HG03439 (cell line): ENCODE measurements around the gene SMIM38.
"Not testable (repeated sequence)": the region's sequence is repeated elsewhere in the genome, so short reads cannot be mapped to it uniquely, and the experiment has no call there.

Experiments
- ATAC-seq: cut with Tn5 transposase; IDR thresholded peaks from one replicate; pipeline ENCODE4 v1.9.1; 2021; ENCODE audit warnings: mild to moderate bottlenecking, moderate library complexity; ENCODE audit not compliant: unreplicated experiment

Gene SMIM38

DNA sequence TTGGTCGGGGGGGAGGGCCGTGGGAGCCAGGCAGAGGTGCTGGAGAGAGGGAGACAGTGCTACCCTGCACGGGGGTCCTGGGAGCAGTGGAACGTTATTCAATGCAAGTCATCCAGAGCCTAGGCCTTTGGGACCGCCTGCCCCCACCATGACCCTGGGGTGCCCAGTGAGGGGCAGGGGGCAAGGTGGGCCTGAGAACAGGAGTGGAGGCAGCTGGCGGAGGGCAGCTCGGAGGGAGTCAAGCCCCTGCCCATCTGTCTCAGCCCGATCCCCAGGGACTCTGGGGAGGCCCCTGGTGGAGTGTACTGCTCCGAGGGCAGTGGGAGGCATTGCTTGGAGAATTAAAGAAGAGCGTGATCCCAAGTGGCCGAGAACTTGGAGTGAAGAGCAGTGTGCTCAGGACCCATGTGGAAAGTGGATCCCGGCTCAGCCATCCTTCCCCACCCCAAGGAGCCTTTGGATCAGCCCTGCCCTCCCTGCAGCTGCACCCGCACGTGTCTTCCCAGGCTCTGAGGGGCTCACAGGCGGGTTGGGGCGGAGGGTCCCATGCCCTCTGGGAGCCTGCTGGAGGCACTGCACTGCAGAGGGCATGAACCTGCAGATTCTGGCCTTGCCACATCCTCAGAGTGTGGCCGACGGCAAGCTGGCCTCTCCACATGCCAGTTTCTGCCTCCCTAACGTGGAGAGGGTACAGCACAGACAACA is 34.0 kb upstream of the SMIM38 start:
- no peak for ATAC-seq

- ATAC-seq, result no peak
These were observed 33.5 kb upstream of the SMIM38 start for GRCh38 chr11:69122326-69122629.

GRCh38 chr11:69122630-69123431 is 32.9 kb upstream of the SMIM38 start:
- no peak for ATAC-seq

- no peak for ATAC-seq
These were observed 31.9 kb upstream of the SMIM38 start for GRCh38 chr11:69123593-69124545.

GRCh38 chr11:69125861-69126260 is 29.9 kb upstream of the SMIM38 start:
- ATAC-seq, result no peak

GRCh38 chr11:69126286-69126685 is 29.4 kb upstream of the SMIM38 start:
- no peak for ATAC-seq

DNA sequence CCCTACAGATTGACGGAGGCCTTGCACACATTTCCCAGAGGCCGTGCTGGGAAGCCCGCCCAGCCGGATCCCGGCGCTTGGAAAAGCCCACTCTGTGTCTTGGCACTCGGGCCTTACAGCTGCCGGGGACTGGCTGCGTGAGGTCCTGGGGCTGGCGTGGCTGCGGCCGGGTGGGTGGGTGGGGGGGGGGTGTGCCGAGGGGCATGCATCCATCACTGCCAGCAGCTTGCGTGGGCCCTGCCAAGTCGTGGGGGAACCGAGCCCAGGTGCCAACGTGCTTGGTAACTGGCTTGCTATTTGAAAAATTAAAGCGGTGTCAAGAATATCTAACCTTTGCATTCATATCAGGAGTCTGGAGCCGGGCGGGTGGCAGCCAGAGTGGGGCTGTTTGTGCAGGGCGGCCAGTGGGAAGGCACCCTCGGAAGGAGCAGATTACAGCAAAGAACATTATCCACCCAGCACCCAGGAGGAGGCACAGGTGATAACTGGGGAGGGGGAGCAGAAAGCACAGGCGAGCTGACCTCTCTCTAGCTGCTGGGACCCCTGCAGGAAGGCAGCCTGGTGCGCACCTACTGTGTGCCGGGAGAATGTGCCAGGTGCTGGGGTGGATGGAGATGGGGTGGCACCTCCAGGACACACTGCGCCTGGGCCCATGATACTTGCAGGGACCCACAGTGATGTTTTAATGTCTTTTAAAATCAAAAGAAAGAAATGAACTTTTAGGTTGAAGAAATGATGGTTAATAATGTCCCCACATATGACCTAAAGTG is 28.5 kb upstream of the SMIM38 start:
- no peak for ATAC-seq

GRCh38 chr11:69127884-69128283 is 27.9 kb upstream of the SMIM38 start:
- no peak for ATAC-seq

GRCh38 chr11:69129053-69129452 is 26.7 kb upstream of the SMIM38 start:
- ATAC-seq, result no peak

GRCh38 chr11:69129647-69130046 is 26.1 kb upstream of the SMIM38 start:
- ATAC-seq, result no peak

DNA sequence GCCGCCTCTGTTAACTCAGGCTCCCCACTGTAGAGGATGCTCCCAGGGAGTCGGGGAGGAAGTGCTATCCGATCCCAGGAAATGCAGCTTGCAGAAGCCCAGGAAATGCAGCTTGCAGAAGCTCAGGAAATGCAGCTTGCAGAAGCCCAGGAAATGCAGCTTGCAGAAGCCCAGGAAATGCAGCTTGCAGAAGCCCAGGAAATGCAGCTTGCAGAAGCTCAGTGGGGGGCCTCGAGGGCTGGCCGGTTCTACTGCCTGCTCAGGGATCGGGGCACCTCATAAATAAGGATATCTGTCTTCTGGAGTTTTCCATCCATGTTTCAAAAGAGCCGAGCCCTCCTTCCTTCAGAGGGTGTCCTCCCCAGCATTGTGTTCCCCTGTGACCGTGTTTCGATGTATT is 25.1 kb upstream of the SMIM38 start:
- no peak for ATAC-seq

GRCh38 chr11:69131121-69131566 is 24.6 kb upstream of the SMIM38 start:
- ATAC-seq, result no peak

DNA sequence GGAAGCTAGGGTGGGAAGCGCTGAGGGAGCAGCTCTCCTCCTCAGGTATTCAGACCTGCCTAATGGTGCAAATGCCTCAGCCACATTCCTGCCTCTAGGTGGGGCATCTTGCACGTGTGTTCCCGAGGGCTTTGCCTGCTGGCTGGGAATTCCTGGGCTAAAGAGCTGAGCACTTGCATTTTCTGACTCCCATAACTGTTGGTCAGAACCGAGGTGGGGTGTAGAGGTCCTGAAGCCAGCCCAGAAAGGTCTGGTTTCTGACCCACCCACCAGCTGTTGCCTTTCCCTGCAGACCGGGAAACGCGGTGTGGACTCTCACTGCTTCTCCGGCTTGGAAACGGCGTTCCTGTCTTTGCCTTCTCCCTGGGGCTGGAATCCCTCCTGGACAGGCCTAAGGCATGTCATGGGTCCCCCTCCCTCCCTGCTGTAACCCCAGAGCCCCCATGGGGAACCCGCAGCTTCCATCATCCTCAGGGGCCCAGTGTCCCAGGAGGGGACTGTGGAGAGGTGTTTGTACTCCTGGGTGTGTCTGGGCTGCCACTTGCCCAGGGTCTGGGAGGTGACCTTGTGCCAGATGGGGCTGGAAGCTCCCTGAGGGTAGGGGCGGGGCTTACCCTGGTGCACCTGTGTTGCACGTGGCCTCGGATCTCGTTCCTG is 24.0 kb upstream of the SMIM38 start:
- no peak for ATAC-seq

DNA sequence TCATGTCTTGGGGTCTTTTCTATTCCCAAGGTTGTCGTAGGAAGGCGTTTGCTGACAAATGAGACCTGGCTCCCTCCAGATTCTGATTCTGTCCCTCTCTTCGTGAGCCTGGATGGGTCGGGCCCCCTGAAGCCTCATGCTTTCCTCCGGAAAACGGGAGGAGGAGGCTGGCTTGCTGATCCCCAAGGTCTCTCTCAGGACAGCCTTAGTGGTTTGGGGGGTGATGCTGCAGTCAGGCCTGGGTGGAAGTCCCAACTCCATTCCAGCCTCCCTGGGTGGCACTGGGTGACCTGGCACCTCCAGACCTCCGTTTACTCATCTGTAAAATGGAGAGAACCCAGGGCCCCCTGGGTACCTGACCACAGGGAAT is 23.4 kb upstream of the SMIM38 start:
- no peak for ATAC-seq

- ATAC-seq, result no peak
These were observed 22.5 kb upstream of the SMIM38 start for GRCh38 chr11:69133251-69133650.

GRCh38 chr11:69134182-69134581 is 21.6 kb upstream of the SMIM38 start:
- ATAC-seq, result not testable (repeated sequence)

GRCh38 chr11:69134957-69135356 is 20.8 kb upstream of the SMIM38 start:
- ATAC-seq, result no peak

DNA sequence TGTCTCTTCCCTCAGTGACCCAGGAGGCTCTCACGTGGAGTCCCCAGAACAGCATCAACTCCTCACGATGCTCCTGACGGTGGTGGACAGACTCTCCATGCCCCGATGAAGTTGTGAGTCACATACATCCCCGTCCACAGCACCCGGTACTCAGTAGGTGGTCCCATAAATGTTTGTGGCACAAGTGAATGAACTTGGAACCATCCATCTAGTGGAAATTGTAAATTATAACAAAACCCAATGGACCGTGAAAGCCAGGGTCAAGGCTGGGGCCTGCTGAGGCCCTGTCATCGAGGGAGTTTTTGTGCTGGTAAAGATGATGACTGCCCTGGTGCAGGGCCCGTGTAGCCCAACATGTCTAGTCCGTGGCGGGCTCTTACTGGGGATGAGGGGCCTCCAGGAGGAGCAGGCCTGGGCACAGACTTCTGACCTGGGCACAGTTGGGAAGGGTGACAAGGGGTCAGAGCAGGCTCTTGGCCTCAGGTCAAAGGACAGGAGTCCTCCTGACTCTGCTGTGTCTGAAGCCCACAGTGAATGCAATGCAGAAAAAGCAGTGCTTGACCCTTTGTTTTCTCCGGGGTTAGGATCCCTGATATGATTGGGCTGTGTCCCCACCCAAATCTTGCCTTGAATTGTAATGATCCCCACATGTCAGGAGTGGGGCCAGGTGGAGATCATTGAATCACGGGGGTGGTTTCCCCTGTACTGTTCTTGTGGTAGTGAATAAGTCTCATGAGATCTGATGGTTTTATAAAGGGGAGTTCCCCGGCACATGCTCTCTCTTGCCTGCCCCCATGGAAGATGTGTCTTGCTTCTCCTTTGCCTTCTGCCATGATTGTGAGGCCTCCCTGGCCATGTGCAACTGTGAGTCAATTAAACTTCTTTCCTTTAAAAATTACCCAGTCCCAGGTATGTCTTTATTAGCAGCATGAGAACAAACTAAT is 20.0 kb upstream of the SMIM38 start:
- no peak for ATAC-seq

GRCh38 chr11:69136471-69136870 is 19.3 kb upstream of the SMIM38 start:
- ATAC-seq, result no peak
